CD8-positive, alpha-beta memory T cell (primary cell): ENCODE data around the gene MTG2. TPM values are rescaled to one million over a fixed set of nuclear protein-coding genes. Genes with fewer than 3 reads are reported as not detected.

Experiments used
- CTCF ChIA-PET: fragments of 350-600 bp; sonication (Branson Sonifier 250); formaldehyde crosslinking; loops from one replicate; lab custom pipeline; 2021; ENCODE audit warnings: antibody characterized with exemption; lab: Charles Lee
- POLR2A ChIA-PET: fragments of 350-600 bp; sonication (Branson Sonifier 250); formaldehyde crosslinking; loops from one replicate; lab custom pipeline; 2021; ENCODE audit warnings: antibody characterized with exemption; lab: Charles Lee
- DNase-seq, 5 donors: peaks; one replicate each; pipeline versions ENCODE4 v3.0.0 to v3.0.0-alpha.2; 2020 to 2022; ENCODE audit warnings: mixed read lengths in 1 of 5
- H3K27ac ChIP-seq: one replicate; pipeline ENCODE4 v1.7.0; 2013; ENCODE audit warnings: low read depth, mild to moderate bottlenecking, low read length, moderate library complexity
- H3K27me3 ChIP-seq: 2 replicates; pipeline ENCODE4 v1.7.0; 2013; ENCODE audit warnings: low read length, mild to moderate bottlenecking; ENCODE audit not compliant: insufficient read depth, poor library complexity, severe bottlenecking
- H3K36me3 ChIP-seq: 2 replicates; pipeline ENCODE4 v1.7.0; 2013; ENCODE audit warnings: mild to moderate bottlenecking, low read length, moderate library complexity; ENCODE audit not compliant: insufficient read depth
- H3K4me1 ChIP-seq: 2 replicates; pipeline ENCODE4 v1.7.0; 2013; ENCODE audit warnings: mild to moderate bottlenecking, low read length, moderate library complexity; ENCODE audit not compliant: insufficient read depth
- H3K4me3 ChIP-seq: 2 replicates; pipeline ENCODE4 v1.7.0; 2013; ENCODE audit warnings: mild to moderate bottlenecking, low read length
- H3K9me3 ChIP-seq: 2 replicates; pipeline ENCODE4 v1.7.0; 2013; ENCODE audit warnings: mild to moderate bottlenecking, low read length
- H3K27ac Mint-ChIP-seq, 8 donors: one replicate each; pipeline ENCODE4 v1.8.0; 2020 to 2021; ENCODE audit warnings: mixed read lengths in 8 of 8, mild to moderate bottlenecking in 6 of 8, inconsistent platforms in 3 of 8, moderate library complexity in 3 of 8
- H3K27me3 Mint-ChIP-seq, 2 donors: one replicate each; pipeline ENCODE4 v1.8.0; 2020 to 2021; ENCODE audit warnings: mixed read lengths in 2 of 2, mild to moderate bottlenecking in 1 of 2, moderate library complexity in 1 of 2
- H3K36me3 Mint-ChIP-seq, 3 donors: one replicate each; pipeline ENCODE4 v1.8.0; 2020 to 2021; ENCODE audit warnings: mixed read lengths in 3 of 3, inconsistent platforms in 1 of 3, mild to moderate bottlenecking in 1 of 3
- H3K4me1 Mint-ChIP-seq, 3 donors: one replicate each; pipeline ENCODE4 v1.8.0; 2020 to 2021; ENCODE audit warnings: mixed read lengths in 3 of 3, inconsistent platforms in 1 of 3, mild to moderate bottlenecking in 1 of 3
- H3K4me3 Mint-ChIP-seq, 7 donors: one replicate each; pipeline ENCODE4 v1.8.0; 2020 to 2021; ENCODE audit warnings: mixed read lengths in 7 of 7, mild to moderate bottlenecking in 6 of 7, moderate library complexity in 4 of 7, inconsistent platforms in 2 of 7
- H3K9me3 Mint-ChIP-seq, 5 donors: one replicate each; pipeline ENCODE4 v1.8.0; 2020 to 2022; ENCODE audit warnings: mixed read lengths in 5 of 5, mild to moderate bottlenecking in 3 of 5, moderate library complexity in 2 of 5, inconsistent platforms in 1 of 5
- polyA plus RNA-seq: library from polyadenylated mRNA; unstranded; fragments of 300-500 nt; fragmentation: Illumina TruSeq; gene quantifications from one replicate; pipeline ENCODE4 v1.2.3, GENCODE V29; 2021
- total RNA-seq, 2 experiments: library from RNA; stranded (reverse); gene quantifications; one replicate each; pipeline ENCODE4 v1.2.3, GENCODE V29; 2021

The MTG2 gene
- total and polyA plus RNA-seq, 3 experiments from 2014 or later: 19.0 to 45.9 (median 44.6) TPM

- Histone ChIP-seq H3K27ac (no peak overlapping the region), H3K9me3 (no peaks in the 10 kb centered on the region), H3K27me3 (no peaks in the 10 kb centered on the region), H3K36me3 (peaks cover 7% of the 10 kb centered on the region), H3K4me1 (no peaks in the 10 kb centered on the region), H3K4me3 (no peak overlapping the region)
- H3K4me1 Mint-ChIP-seq: peaks cover 0 to 9% (median 5%) of the 10 kb centered on the region in 3 donors
- DNase-seq: no peak
- H3K36me3 Mint-ChIP-seq: peaks cover 0 to 59% (median 8%) of the 10 kb centered on the region in 3 donors
- CTCF ChIA-PET: no interaction called here
- POLR2A ChIA-PET: no interaction called here
- no peak overlapping the region for H3K4me3 Mint-ChIP-seq
- no peaks in the 10 kb centered on the region for H3K9me3 Mint-ChIP-seq
- H3K27ac Mint-ChIP-seq: peak overlapping the region in 1 of 8 donors; percentile 32
- peaks cover 0 to 2% of the 10 kb centered on the region in 2 donors for H3K27me3 Mint-ChIP-seq
These were observed 10.5 kb downstream of the MTG2 start for GRCh38 chr20:62193079-62194025.

- Histone ChIP-seq H3K27me3 (no peaks in the 10 kb centered on the region), H3K4me3 (no peak overlapping the region), H3K4me1 (no peaks in the 10 kb centered on the region), H3K9me3 (no peaks in the 10 kb centered on the region), H3K27ac (no peak overlapping the region), H3K36me3 (peaks cover 17% of the 10 kb centered on the region)
- no peak for DNase-seq
- ChIA-PET POLR2A (no interaction called here), CTCF (no interaction called here)
- peaks cover 0 to 2% of the 10 kb centered on the region in 2 donors for H3K27me3 Mint-ChIP-seq
- H3K27ac Mint-ChIP-seq: peak overlapping the region in 1 of 8 donors; percentile 24
- H3K4me3 Mint-ChIP-seq: no peak overlapping the region
- no peaks in the 10 kb centered on the region for H3K9me3 Mint-ChIP-seq
- H3K4me1 Mint-ChIP-seq: peaks cover 0 to 6% (median 3%) of the 10 kb centered on the region in 3 donors
- peaks cover 3 to 64% (median 14%) of the 10 kb centered on the region in 3 donors for H3K36me3 Mint-ChIP-seq
These were observed 12.2 kb downstream of the MTG2 start for GRCh38 chr20:62195075-62195405.

- Histone ChIP-seq H3K27me3 (no peaks in the 10 kb centered on the region), H3K27ac (no peak overlapping the region), H3K36me3 (peaks cover 24% of the 10 kb centered on the region), H3K4me3 (no peak overlapping the region), H3K9me3 (no peaks in the 10 kb centered on the region), H3K4me1 (no peaks in the 10 kb centered on the region)
- peaks cover 0 to 1% (median 0%) of the 10 kb centered on the region in 3 donors for H3K4me1 Mint-ChIP-seq
- H3K27me3 Mint-ChIP-seq: peaks cover 0 to 2% of the 10 kb centered on the region in 2 donors
- peaks cover 5 to 64% (median 15%) of the 10 kb centered on the region in 3 donors for H3K36me3 Mint-ChIP-seq
- peak overlapping the region in 1 of 8 donors; percentile 25 for H3K27ac Mint-ChIP-seq
- POLR2A ChIA-PET: no interaction called here
- no peak for DNase-seq
- no peaks in the 10 kb centered on the region for H3K9me3 Mint-ChIP-seq
- no peak overlapping the region for H3K4me3 Mint-ChIP-seq
- CTCF ChIA-PET: no interaction called here
These were observed 12.9 kb downstream of the MTG2 start for GRCh38 chr20:62195736-62196135.

GRCh38 chr20:62196286-62196685 lies 13.5 kb downstream of the MTG2 start:
- POLR2A ChIA-PET: interaction anchor here (0.7 kb wide), 1 partner anchor 106 kb away, joined by 3 read pairs; no protein-coding TSS in a partner anchor
- no peak overlapping the region for H3K4me3 ChIP-seq
- H3K9me3 ChIP-seq: no peaks in the 10 kb centered on the region
- Mint-ChIP-seq H3K4me1 (peaks cover 0 to 1% (median 0%) of the 10 kb centered on the region in 3 donors), H3K27ac (no peak overlapping the region), H3K36me3 (peaks cover 5 to 67% (median 15%) of the 10 kb centered on the region in 3 donors), H3K4me3 (no peak overlapping the region), H3K27me3 (peaks cover 0 to 2% of the 10 kb centered on the region in 2 donors), H3K9me3 (no peaks in the 10 kb centered on the region)
- CTCF ChIA-PET: no interaction called here
- DNase-seq: no peak
- no peaks in the 10 kb centered on the region for H3K27me3 ChIP-seq
- H3K36me3 ChIP-seq: peaks cover 24% of the 10 kb centered on the region
- H3K4me1 ChIP-seq: no peaks in the 10 kb centered on the region
- H3K27ac ChIP-seq: no peak overlapping the region

GRCh38 chr20:62197311-62197710 lies 14.5 kb downstream of the MTG2 start:
- Histone ChIP-seq H3K27ac (no peak overlapping the region), H3K4me3 (no peak overlapping the region), H3K4me1 (no peaks in the 10 kb centered on the region), H3K36me3 (peaks cover 31% of the 10 kb centered on the region), H3K27me3 (no peaks in the 10 kb centered on the region), H3K9me3 (no peaks in the 10 kb centered on the region)
- peaks cover 0 to 2% of the 10 kb centered on the region in 2 donors for H3K27me3 Mint-ChIP-seq
- peaks cover 0 to 1% (median 0%) of the 10 kb centered on the region in 3 donors for H3K4me1 Mint-ChIP-seq
- peaks cover 5 to 75% (median 16%) of the 10 kb centered on the region in 3 donors for H3K36me3 Mint-ChIP-seq
- ChIA-PET CTCF (no interaction called here), POLR2A (no interaction called here)
- no peaks in the 10 kb centered on the region for H3K9me3 Mint-ChIP-seq
- DNase-seq: no peak
- no peak overlapping the region for H3K4me3 Mint-ChIP-seq
- no peak overlapping the region for H3K27ac Mint-ChIP-seq

- Mint-ChIP-seq H3K9me3 (no peaks in the 10 kb centered on the region), H3K4me1 (peaks cover 0 to 1% (median 0%) of the 10 kb centered on the region in 3 donors)
- DNase-seq: no peak
These were observed 15.0 kb downstream of the MTG2 start for GRCh38 chr20:62197801-62198200.

GRCh38 chr20:62198496-62198895 lies 15.7 kb downstream of the MTG2 start:
- H3K9me3 ChIP-seq: no peaks in the 10 kb centered on the region
- H3K9me3 Mint-ChIP-seq: no peaks in the 10 kb centered on the region
- DNase-seq: no peak
- H3K4me1 ChIP-seq: no peaks in the 10 kb centered on the region
- no peak overlapping the region for H3K4me3 Mint-ChIP-seq
- H3K27me3 Mint-ChIP-seq: no peaks in the 10 kb centered on the region
- POLR2A ChIA-PET: no interaction called here
- no peak overlapping the region for H3K4me3 ChIP-seq
- peaks cover 31% of the 10 kb centered on the region for H3K36me3 ChIP-seq
- CTCF ChIA-PET: no interaction called here
- H3K27ac Mint-ChIP-seq: no peak overlapping the region
- H3K36me3 Mint-ChIP-seq: peaks cover 5 to 78% (median 17%) of the 10 kb centered on the region in 3 donors
- no peaks in the 10 kb centered on the region for H3K27me3 ChIP-seq
- H3K4me1 Mint-ChIP-seq: peaks cover 0 to 1% (median 0%) of the 10 kb centered on the region in 3 donors
- H3K27ac ChIP-seq: no peak overlapping the region

More at GRCh38 chr20:62197801-62198200, 15.0 kb downstream of the MTG2 start:
- Histone ChIP-seq H3K36me3 (peaks cover 31% of the 10 kb centered on the region), H3K4me1 (no peaks in the 10 kb centered on the region), H3K27ac (no peak overlapping the region), H3K9me3 (no peaks in the 10 kb centered on the region), H3K27me3 (no peaks in the 10 kb centered on the region), H3K4me3 (no peak overlapping the region)
- POLR2A ChIA-PET: no interaction called here
- Mint-ChIP-seq H3K4me3 (no peak overlapping the region), H3K36me3 (peaks cover 5 to 78% (median 16%) of the 10 kb centered on the region in 3 donors), H3K27me3 (peaks cover 0 to 2% of the 10 kb centered on the region in 2 donors), H3K27ac (peak overlapping the region in 1 of 8 donors; percentile 14)
- CTCF ChIA-PET: no interaction called here

- Histone ChIP-seq H3K4me1 (no peaks in the 10 kb centered on the region), H3K9me3 (no peaks in the 10 kb centered on the region), H3K27me3 (no peaks in the 10 kb centered on the region), H3K27ac (no peak overlapping the region), H3K36me3 (peaks cover 31% of the 10 kb centered on the region), H3K4me3 (no peak overlapping the region)
- Mint-ChIP-seq H3K9me3 (no peaks in the 10 kb centered on the region), H3K36me3 (peaks cover 5 to 76% (median 19%) of the 10 kb centered on the region in 3 donors), H3K4me1 (peaks cover 0 to 1% (median 0%) of the 10 kb centered on the region in 3 donors), H3K4me3 (no peak overlapping the region), H3K27ac (peak overlapping the region in 1 of 8 donors; percentile 60), H3K27me3 (no peaks in the 10 kb centered on the region)
- no peak for DNase-seq
- ChIA-PET CTCF (no interaction called here), POLR2A (no interaction called here)
These were observed 16.1 kb downstream of the MTG2 start for GRCh38 chr20:62198931-62199330.
